ENCODE results near the gene PLRG1.

The PLRG1 gene

GRCh38 chr4:154559494-154560418 lies 9.6 kb upstream of the PLRG1 start:
- TF ChIP-seq CTCF (IDR thresholded peaks at IDR 0.05; ENCODE audit: low read depth, low read length): peak; percentile 73
- peak; percentile 35 for DNase-seq
- Histone ChIP-seq H3K36me3 (no peaks in the 10 kb centered on the region), H3K27ac (no peak overlapping the region), H3K4me3 (ENCODE audit: low read depth, low read length) (no peak overlapping the region), H3K27me3 (ENCODE audit: insufficient read depth, low read depth, severe bottlenecking) (no peaks in the 10 kb centered on the region), H3K9me3 (ENCODE audit: severe bottlenecking) (no peaks in the 10 kb centered on the region)

- Histone ChIP-seq H3K9me3 (ENCODE audit: severe bottlenecking) (no peaks in the 10 kb centered on the region), H3K36me3 (no peaks in the 10 kb centered on the region), H3K4me3 (ENCODE audit: low read depth, low read length) (no peak overlapping the region), H3K27me3 (ENCODE audit: insufficient read depth, low read depth, severe bottlenecking) (no peaks in the 10 kb centered on the region), H3K27ac (no peak overlapping the region)
- no peak for TF ChIP-seq CTCF (IDR thresholded peaks at IDR 0.05; ENCODE audit: low read depth, low read length)
- no peak for DNase-seq
These were observed 8.9 kb upstream of the PLRG1 start for GRCh38 chr4:154559141-154559493.

GRCh38 chr4:154551872-154552686 lies 1.9 kb upstream of the PLRG1 start:
- Histone ChIP-seq H3K4me3 (ENCODE audit: low read depth, low read length) (no peak overlapping the region), H3K27ac (no peak overlapping the region), H3K27me3 (ENCODE audit: insufficient read depth, low read depth, severe bottlenecking) (no peaks in the 10 kb centered on the region), H3K36me3 (peaks cover 8% of the 10 kb centered on the region), H3K9me3 (ENCODE audit: severe bottlenecking) (no peaks in the 10 kb centered on the region)
- peak; percentile 73 for DNase-seq
- TF ChIP-seq CTCF (IDR thresholded peaks at IDR 0.05; ENCODE audit: low read depth, low read length): peak; percentile 78

GRCh38 chr4:154545689-154546088 lies 4.5 kb downstream of the PLRG1 start:
- Histone ChIP-seq H3K4me3 (ENCODE audit: low read depth, low read length) (no peak overlapping the region), H3K9me3 (ENCODE audit: severe bottlenecking) (no peaks in the 10 kb centered on the region), H3K27me3 (ENCODE audit: insufficient read depth, low read depth, severe bottlenecking) (no peaks in the 10 kb centered on the region), H3K27ac (no peak overlapping the region), H3K36me3 (peaks cover 65% of the 10 kb centered on the region)
- TF ChIP-seq CTCF (IDR thresholded peaks at IDR 0.05; ENCODE audit: low read depth, low read length): no peak
- DNase-seq: no peak

GRCh38 chr4:154542271-154542879 lies 7.8 kb downstream of the PLRG1 start:
- Histone ChIP-seq H3K27ac (no peak overlapping the region), H3K36me3 (peaks cover 92% of the 10 kb centered on the region), H3K27me3 (ENCODE audit: insufficient read depth, low read depth, severe bottlenecking) (no peaks in the 10 kb centered on the region), H3K4me3 (ENCODE audit: low read depth, low read length) (no peak overlapping the region), H3K9me3 (ENCODE audit: severe bottlenecking) (no peaks in the 10 kb centered on the region)
- no peak for TF ChIP-seq CTCF (IDR thresholded peaks at IDR 0.05; ENCODE audit: low read depth, low read length)
- no peak for DNase-seq
